Omental fat pad (tissue), 4 donors: ENCODE measurements around the gene CENPM. TPM values are rescaled to one million over a fixed set of nuclear protein-coding genes. Genes with fewer than 3 reads are reported as not detected.
A peak's percentile ranks its signal among the peaks of the same experiment; 100 is the strongest.

Experiments
- ATAC-seq: fragments of 150-250 bp; one replicate; pipeline ENCODE4 v1.9.1; 2016; ENCODE audit warnings: mild to moderate bottlenecking, moderate library complexity; ENCODE audit not compliant: low FRiP score
- DNase-seq: peaks from one replicate; pipeline ENCODE4 v3.0.0-alpha.2; 2019; ENCODE audit warnings: low spot score
- CTCF ChIP-seq, 3 donors: fragments of 450-650 bp; IDR thresholded peaks; one replicate each; pipeline ENCODE4 v1.5.1; 2016 to 2017; ENCODE audit warnings: antibody characterized with exemption in 3 of 3, mild to moderate bottlenecking in 3 of 3, moderate library complexity in 2 of 3
- total RNA-seq, 4 donors: library from RNA; depleted of rRNA; stranded (reverse); fragments of >200 nt; gene quantifications; one replicate each; pipeline ENCODE4 v1.1.0, GENCODE V29; 2016

Gene CENPM
- total RNA-seq, 4 donors from 2014 or later = 0.84 to 5.4 TPM; not detected in 2

GRCh38 chr22:41940832-41941765 lies 5.9 kb downstream of the CENPM start:
- DNase-seq = peak; percentile 76
- peak in 2 of 3 donors; percentile 37 to 86 for TF ChIP-seq CTCF (IDR thresholded peaks at IDR 0.05)
- peak; percentile 84 for ATAC-seq

GRCh38 chr22:41939981-41940831 lies 6.7 kb downstream of the CENPM start:
- ATAC-seq (no peak), DNase-seq (no peak)

GRCh38 chr22:41936894-41937169 lies 10.1 kb downstream of the CENPM start:
- no peak for TF ChIP-seq CTCF (IDR thresholded peaks at IDR 0.05)
- DNase-seq (no peak), ATAC-seq (no peak)

More at GRCh38 chr22:41939981-41940831, 6.7 kb downstream of the CENPM start:
- no peak for TF ChIP-seq CTCF (IDR thresholded peaks at IDR 0.05)

GRCh38 chr22:41935509-41935908 lies 11.4 kb downstream of the CENPM start:
- ATAC-seq = no peak
- DNase-seq = no peak
- no peak for TF ChIP-seq CTCF (IDR thresholded peaks at IDR 0.05)

GRCh38 chr22:41935015-41935351 lies 12.0 kb downstream of the CENPM start:
- ATAC-seq (no peak), DNase-seq (no peak)
- no peak for TF ChIP-seq CTCF (IDR thresholded peaks at IDR 0.05)

- no peak for DNase-seq
- TF ChIP-seq CTCF (IDR thresholded peaks at IDR 0.05) = no peak
- no peak for ATAC-seq
These were observed 12.5 kb downstream of the CENPM start for GRCh38 chr22:41934284-41935014.
